Left renal pelvis (tissue), 4 donors: ENCODE measurements around the gene MYLK4. TPM values are rescaled to one million over a fixed set of nuclear protein-coding genes. Genes with fewer than 3 reads are reported as not detected.
A peak's percentile ranks its signal among the peaks of the same experiment; 100 is the strongest.

Experiments used
- DNase-seq, 4 donors: peaks; one replicate each; pipeline ENCODE4 v3.0.0-alpha.2; 2013; ENCODE audit warnings: low read depth in 4 of 4, low spot score in 3 of 4
- polyA plus RNA-seq, 4 donors: library from polyadenylated mRNA; unstranded; fragments of 120-200 nt; gene quantifications; one replicate each; pipeline ENCODE4 v1.2.1, GENCODE V29; 2013; ENCODE audit not compliant: insufficient read length in 4 of 4

MYLK4 gene
- polyA plus RNA-seq, 4 donors, result 1.1 to 1.6 (median 1.3) TPM

DNA sequence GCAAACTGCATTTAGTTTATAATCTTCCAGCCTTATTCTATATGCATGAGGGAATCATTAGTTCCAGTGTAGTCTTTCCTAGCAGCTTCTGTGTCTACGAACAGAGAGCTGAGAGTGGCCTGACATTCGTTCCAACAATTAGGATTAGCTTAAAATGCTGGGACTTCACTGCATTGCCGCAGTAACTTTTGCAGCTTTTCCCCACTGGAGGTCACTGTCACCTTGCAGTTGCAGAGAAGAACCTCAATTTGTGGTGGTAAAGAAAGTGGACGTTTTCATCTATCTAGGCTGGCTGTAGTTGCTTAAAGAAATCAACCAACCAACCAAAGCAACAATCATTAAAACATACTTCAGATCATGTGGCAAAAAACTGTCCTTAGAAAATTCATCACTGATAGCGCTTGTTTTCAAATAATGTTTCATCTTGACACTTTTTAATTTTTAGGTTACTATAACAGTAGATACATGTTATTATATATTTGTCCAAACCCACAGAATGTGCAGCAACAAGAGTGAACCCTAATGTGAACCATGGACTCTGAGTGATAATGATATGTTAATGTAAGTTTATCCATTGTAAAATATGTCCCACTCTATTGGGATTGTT lies 12.2 kb downstream of the MYLK4 start:
- DNase-seq, result peak in 2 of 4 donors; percentile 48 to 51

- DNase-seq, result no peak
Measured at GRCh38 chr6:2737885-2738284, 12.8 kb downstream of the MYLK4 start.

- DNase-seq, result no peak
Measured at GRCh38 chr6:2734488-2735166, 16.1 kb downstream of the MYLK4 start.

- DNase-seq, result no peak
Measured at GRCh38 chr6:2733736-2734480, 16.8 kb downstream of the MYLK4 start.

DNA sequence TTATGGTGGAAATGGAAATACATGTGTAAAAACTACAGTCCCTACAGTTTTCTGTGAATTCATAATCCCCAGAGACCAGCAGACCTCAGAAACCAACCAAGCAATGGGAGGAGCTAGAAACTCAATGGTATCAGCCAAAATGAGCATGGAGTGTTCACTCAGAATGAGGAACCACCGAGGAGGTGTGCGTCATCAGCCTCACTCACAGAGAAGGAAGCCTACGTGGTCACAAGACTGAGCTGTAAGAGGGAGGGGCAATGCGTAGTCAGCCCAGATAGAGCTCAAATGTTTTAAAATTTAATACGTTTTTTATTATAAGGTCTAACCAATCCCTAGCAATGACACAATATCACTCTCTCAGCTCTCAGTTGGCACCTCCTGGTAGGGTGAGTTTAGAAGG lies 17.4 kb downstream of the MYLK4 start:
- DNase-seq, result no peak

- DNase-seq, result no peak
Measured at GRCh38 chr6:2732503-2733089, 18.1 kb downstream of the MYLK4 start.

- DNase-seq, result no peak
Measured at GRCh38 chr6:2731281-2731909, 19.3 kb downstream of the MYLK4 start.

DNA sequence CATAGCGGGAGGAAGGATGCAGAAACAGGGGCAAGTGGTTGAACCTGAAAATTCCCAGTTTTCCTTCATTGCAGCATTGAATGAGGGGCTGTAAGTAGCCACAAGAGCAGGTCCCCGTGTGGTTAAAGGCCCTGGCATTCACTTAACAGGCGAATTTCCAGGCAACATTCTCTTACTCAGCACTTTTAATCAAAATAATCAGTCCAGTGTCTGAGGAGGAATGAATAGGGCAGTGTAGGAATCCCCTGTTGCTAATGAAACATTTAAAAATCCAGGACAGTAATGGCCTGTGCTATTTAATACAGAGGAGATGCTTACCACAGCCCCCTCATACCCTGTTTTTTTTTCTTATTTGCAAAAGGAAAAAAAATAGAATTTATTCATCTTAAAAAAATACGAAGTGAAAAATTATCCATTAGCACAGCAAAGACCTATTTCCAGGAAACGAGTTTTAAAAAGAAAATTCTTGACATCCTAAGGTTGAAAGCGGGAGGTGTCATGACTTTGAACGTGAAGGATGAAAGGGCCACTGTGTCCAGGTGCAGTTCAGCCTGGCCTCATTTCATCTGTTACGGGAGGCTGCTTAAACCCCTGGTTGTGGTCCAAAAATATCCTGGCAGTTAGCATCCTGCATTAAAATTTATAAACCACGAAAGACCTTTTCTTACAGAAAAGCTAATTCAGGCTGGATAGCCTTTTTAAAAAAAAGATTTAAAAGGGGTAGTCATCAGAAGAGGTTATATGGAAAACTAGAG lies 20.2 kb downstream of the MYLK4 start:
- DNase-seq, result no peak

GRCh38 chr6:2729921-2730320 lies 20.8 kb downstream of the MYLK4 start:
- no peak for DNase-seq

- no peak for DNase-seq
Measured at GRCh38 chr6:2725999-2726567, 24.6 kb downstream of the MYLK4 start.

GRCh38 chr6:2725364-2725988 lies 25.2 kb downstream of the MYLK4 start:
- DNase-seq, result no peak

- DNase-seq, result no peak
Measured at GRCh38 chr6:2721219-2721618, 29.5 kb downstream of the MYLK4 start.

GRCh38 chr6:2719093-2719455 lies 31.6 kb downstream of the MYLK4 start:
- DNase-seq, result no peak

DNA sequence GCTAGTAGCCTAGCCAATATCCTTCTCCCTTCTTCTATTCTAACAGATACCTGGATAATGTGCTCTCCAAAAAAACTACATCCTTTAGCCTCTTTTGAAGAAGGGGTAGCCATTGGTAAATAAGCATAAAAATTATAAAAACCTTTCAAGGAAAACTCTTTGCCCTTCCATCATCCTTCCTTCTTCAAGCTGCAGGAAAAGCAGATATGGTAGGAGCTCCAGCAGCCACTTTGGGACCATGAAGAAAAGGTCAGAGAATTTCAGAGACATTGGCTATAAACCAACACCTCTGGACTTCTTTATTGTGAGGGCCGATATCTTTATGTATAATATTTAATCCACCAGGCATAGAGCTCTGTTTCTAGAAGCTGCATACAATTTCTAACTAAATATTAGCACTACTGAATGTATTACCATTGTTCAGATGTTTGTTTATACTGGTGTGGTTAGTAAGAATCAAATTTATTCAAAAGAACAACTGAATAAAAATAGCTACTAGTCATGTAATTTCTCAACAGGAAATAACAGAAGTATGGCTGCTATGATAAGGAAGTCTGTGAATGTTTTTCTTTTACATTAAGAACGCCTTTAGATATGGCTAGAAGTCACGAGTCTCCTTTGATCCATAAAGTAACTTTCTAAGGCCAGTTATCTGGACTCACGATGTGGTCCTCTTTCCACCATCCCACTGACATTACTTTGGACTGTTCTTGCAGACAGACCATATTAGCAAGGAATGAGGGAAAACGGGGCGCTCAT lies 32.2 kb downstream of the MYLK4 start:
- no peak for DNase-seq

GRCh38 chr6:2716936-2717700 lies 33.6 kb downstream of the MYLK4 start:
- no peak for DNase-seq

DNA sequence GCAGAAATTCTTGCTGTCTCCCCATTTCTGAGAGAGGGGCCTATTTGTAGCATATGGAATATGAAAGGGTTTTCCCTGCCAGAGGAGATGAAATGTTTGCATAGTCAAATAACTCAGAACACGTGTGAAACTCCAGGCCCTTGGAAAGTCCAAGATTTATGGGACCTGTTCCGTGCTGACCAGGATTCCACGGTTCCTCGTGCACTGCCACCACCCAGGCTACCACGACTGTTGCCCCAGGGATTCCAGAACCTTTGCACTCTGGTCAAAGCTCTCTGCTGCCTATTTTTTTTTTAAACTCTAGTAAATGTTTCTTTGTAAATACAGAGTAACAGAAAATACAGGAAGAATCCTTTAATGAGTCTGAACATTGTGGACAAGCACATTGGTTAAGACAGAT lies 35.0 kb downstream of the MYLK4 start:
- DNase-seq, result no peak

DNA sequence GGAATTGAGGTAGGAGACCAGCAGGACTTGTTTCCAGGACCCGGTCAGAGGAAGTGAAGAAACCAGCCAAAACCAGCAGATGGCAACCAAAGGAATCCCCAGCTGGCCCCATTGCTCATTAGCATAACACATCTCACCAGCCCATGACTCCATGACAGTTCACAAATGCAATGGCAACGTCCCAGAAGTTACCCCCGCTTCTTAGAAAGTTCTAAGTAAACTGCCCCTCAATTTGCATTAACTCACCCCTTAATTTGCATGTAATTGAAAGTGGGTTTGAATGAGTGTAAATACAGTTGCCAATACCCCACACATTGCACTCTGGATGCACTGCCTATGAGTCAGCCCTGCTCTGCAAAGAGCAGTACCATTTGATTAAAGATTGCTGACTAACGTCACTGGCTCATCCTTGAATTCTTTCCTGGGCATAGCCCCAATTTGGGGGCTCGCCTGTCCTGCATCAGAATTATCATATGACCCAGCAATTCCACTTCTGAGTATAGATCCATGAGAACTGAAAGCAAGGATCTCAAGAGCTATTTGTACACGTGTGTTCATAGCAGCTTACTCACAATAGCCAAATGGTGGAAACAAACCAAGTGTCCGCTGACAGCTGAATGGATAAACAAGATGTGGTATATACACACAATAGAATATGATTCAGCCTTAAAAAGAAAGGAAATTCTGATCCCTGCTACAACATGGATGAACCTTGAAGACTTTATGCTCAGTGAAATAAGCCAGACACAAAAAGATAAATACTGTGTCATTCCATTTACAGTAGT lies 36.4 kb downstream of the MYLK4 start:
- DNase-seq, result no peak
